Pancreas (tissue), 10 donors: ENCODE data around the gene CPO. TPM values are rescaled to one million over a fixed set of nuclear protein-coding genes. Genes with fewer than 3 reads are reported as not detected.

Experiments used
- ATAC-seq, 4 donors: fragments of 200-7000 bp; cut with Tn5 transposase; one replicate each; pipeline versions ENCODE4 v1.8.0 to v1.9.1; 2020; ENCODE audit warnings: mild to moderate bottlenecking in 4 of 4, moderate library complexity in 4 of 4
- DNase-seq, 6 donors: peaks; one replicate each; pipeline ENCODE4 v3.0.0-alpha.2; 2020
- FAIRE-seq: peaks from 2 replicates; lab custom pipeline; 2012; peaks lifted over from hg19 to GRCh38; lab: Jason Lieb, UNC
- H3K27ac ChIP-seq, 4 donors: fragments of 200-600 bp; sonication (generic); 1 replicate in 3 of 4; 2 replicates in 1 of 4; pipeline versions ENCODE4 v1.5.0 to v1.8.0; 2020
- H3K27me3 ChIP-seq, 4 donors: fragments of 200-600 bp; one replicate each; pipeline ENCODE4 v1.8.0; 2021
- H3K36me3 ChIP-seq, 3 donors: fragments of 200-600 bp; sonication (generic) in 1 of 3; one replicate each; pipeline versions ENCODE4 v1.5.0 to v1.8.0; 2020 to 2021
- H3K4me1 ChIP-seq, 3 donors: fragments of 200-600 bp; one replicate each; pipeline ENCODE4 v1.8.0; 2021
- H3K4me3 ChIP-seq, 4 donors: fragments of 200-600 bp; sonication (generic) in 2 of 4; one replicate each; pipeline versions ENCODE4 v1.5.0 to v1.8.0; 2020 to 2021
- H3K9me3 ChIP-seq, 4 donors: fragments of 200-600 bp; one replicate each; pipeline ENCODE4 v1.8.0; 2021
- WGBS, 2 donors: extraction: QIAGEN DNeasy Blood & Tissue Kit; methylation state at CpG; one replicate each; pipeline ENCODE4 v1.1.7; 2013; 5-methylcytosine and 5-hydroxymethylcytosine counted together
- intact Hi-C, 3 donors: fragments of 100-400 bp; cut with DNase I; formaldehyde crosslinking; loops; one replicate each; pipeline versions ENCODE4 v1.11.1 to v1.14.2; 2022
- polyA plus RNA-seq, 2 donors: library from polyadenylated mRNA; stranded (reverse); fragments of 200-250 nt; gene quantifications; one replicate each; pipeline ENCODE4 v1.2.3, GENCODE V29; 2013
- total RNA-seq, 6 donors: library from RNA; stranded (reverse); fragmentation: NEBNext Ultra II Directional in 4 of 6; extraction: Animal tissue kit (Norgen Biotek cat#: 25700) in 4 of 6; gene quantifications; one replicate each; pipeline versions ENCODE4 v1.2.1 to v1.2.4, GENCODE V29; 2021 to 2023
- TF ChIP-seq, protein P1 (sequence below), 4 donors: fragments of 200-600 bp; sonication (generic) in 3 of 4; IDR thresholded peaks; one replicate each; pipeline versions ENCODE4 v1.5.0 to v1.8.0; 2021; ENCODE audit warnings: antibody characterized with exemption in 4 of 4
- donor health status: healthy with polysubstance abuse.
- donor health status: DM: no; HTN: no; CAD: no; lungs with moderate emphysema.
- donor health status: DM: no; HTN: no; CAD: no.
- donor health status: control.
- donor health status: control.
- donor health status: Bipolar disorder and iron deficiency.
- donor health status: DM: yes; HTN: yes; CAD: no.
- donor health status: DM: no; HTN: no; CAD: no.
- donor health status: DM: no; HTN: no; CAD: no.
- donor health status: DM: yes; HTN: yes; CAD: no.

The CPO gene
- total and polyA plus RNA-seq, 8 donors, result 0.12 to 1.3 (median 0.16) TPM; not detected in 1

DNA sequence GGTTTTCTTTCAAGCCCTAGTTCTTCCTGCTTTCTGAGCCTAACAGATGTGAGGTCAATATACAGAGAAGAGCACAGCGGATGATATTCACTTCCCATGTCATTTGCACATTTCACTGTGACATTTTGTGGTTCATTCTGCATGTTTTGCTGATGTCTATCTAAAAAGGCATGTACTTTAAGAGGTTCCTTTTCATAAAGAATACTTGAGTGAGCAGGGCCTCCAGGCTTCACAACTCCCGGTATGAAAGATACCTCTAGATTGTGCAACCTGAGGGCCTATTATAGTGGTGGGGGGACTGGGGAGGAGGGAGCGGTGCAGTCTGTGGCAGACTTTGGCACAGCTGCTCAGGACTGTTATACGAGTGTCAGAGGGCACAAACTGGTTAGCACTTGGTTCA, 54.6 kb downstream of the CPO start:
- Histone ChIP-seq H3K4me1 (no peaks in the 10 kb centered on the region), H3K27me3 (no peaks in the 10 kb centered on the region), H3K4me3 (no peak overlapping the region), H3K9me3 (no peaks in the 10 kb centered on the region), H3K36me3 (no peaks in the 10 kb centered on the region), H3K27ac (no peak overlapping the region)
- FAIRE-seq (no peak), DNase-seq (no peak), ATAC-seq (no peak)
- 51 to 60% methylated on average over 4 of the region's 4 CpGs for WGBS, 2 donors
- TF ChIP-seq, protein P1, sequence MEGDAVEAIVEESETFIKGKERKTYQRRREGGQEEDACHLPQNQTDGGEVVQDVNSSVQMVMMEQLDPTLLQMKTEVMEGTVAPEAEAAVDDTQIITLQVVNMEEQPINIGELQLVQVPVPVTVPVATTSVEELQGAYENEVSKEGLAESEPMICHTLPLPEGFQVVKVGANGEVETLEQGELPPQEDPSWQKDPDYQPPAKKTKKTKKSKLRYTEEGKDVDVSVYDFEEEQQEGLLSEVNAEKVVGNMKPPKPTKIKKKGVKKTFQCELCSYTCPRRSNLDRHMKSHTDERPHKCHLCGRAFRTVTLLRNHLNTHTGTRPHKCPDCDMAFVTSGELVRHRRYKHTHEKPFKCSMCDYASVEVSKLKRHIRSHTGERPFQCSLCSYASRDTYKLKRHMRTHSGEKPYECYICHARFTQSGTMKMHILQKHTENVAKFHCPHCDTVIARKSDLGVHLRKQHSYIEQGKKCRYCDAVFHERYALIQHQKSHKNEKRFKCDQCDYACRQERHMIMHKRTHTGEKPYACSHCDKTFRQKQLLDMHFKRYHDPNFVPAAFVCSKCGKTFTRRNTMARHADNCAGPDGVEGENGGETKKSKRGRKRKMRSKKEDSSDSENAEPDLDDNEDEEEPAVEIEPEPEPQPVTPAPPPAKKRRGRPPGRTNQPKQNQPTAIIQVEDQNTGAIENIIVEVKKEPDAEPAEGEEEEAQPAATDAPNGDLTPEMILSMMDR (IDR thresholded peaks at IDR 0.05), result no peak
- intact Hi-C loops, result no loop called here

DNA sequence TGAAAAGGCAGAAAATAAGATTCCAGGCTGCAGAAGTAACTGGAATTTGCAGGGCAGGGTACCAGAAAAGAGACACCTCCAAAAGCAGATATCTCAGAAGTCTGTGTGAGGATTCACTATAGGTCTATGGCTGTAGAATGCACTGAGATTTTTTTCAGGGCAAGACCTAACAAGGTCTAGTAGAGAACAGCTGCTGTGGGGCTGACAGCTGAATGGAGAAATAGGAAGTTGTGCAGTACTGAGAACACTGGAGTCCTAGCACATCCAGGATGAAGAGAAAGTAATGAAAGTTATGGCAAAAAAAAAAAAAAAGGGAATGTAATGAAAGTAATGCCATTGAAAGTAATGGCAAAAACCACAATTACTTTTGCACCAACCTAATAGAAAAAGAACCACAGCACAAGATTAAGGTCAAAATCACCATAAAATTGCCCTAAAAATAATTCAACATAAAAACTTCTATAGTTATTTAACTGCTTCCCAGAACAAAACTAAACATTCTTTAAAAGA, 57.3 kb downstream of the CPO start:
- DNase-seq (no peak), ATAC-seq (no peak), FAIRE-seq (no peak)
- no peaks in the 10 kb centered on the region for H3K27me3 ChIP-seq
- TF ChIP-seq, protein P1 (IDR thresholded peaks at IDR 0.05), result no peak
- no peaks in the 10 kb centered on the region for H3K36me3 ChIP-seq
- H3K9me3 ChIP-seq, result no peaks in the 10 kb centered on the region
- no peak overlapping the region for H3K4me3 ChIP-seq
- no peaks in the 10 kb centered on the region for H3K4me1 ChIP-seq
- H3K27ac ChIP-seq, result no peak overlapping the region
- intact Hi-C loops, result no loop called here

DNA sequence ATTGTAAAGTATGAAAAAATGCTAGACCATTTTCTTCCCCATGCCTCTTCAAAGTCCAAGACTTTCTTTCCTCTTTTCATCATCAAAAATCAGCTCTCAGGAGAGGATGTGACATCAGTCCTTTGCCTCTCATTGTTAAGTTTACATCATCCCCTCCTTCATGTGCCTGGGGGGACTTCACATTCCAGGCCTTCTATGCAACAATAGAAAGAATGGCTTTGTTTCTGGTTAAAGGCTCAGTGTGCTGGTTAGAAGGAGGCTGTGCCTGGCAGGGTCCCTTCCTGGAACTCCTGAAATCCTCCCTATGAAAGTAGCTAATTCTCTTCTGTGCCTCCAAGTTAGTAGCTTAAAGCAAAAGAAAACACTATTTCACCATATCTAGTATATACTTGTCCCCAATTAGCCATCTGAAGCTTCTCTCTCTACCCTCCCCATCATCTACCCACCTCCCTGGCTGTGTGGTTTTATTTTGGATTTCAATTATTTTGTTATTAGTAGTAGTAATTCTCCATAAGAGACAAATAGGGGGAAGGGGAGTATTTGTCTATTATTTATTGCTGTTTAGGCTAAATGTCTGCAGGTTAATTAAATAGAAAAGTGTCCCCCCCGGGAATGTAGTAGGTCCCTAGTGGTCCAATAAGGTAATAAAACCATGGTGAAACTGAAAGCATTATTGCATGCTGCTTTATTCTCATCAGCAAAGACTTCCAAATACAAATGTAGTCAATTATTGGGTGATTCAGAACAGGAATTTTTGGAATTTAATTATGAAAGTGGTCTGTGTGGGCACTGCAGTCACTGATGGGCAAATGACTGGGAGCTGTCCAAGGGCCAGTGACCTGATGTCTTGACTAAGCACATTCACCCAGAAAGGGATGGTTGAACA, 69.0 kb downstream of the CPO start:
- Histone ChIP-seq H3K27me3 (no peaks in the 10 kb centered on the region), H3K4me1 (no peaks in the 10 kb centered on the region), H3K9me3 (no peaks in the 10 kb centered on the region), H3K27ac (no peak overlapping the region), H3K36me3 (no peaks in the 10 kb centered on the region), H3K4me3 (no peak overlapping the region)
- whole genome bisulfite sequencing, 2 donors, result 29 to 45% methylated on average over 1 of the region's 1 CpG
- intact Hi-C loops, result no loop called here
- DNase-seq (no peak), ATAC-seq (no peak), FAIRE-seq (no peak)
- TF ChIP-seq, protein P1 (IDR thresholded peaks at IDR 0.05), result no peak

GRCh38 chr2:207012461-207012860, 73.1 kb downstream of the CPO start:
- Histone ChIP-seq H3K27me3 (no peaks in the 10 kb centered on the region), H3K4me3 (no peak overlapping the region), H3K9me3 (no peaks in the 10 kb centered on the region), H3K27ac (no peak overlapping the region), H3K4me1 (no peaks in the 10 kb centered on the region), H3K36me3 (no peaks in the 10 kb centered on the region)
- no peak for ATAC-seq
- DNase-seq, result no peak
- no peak for FAIRE-seq
- intact Hi-C loops, result no loop called here
- 36 to 50% methylated on average over 1 of the region's 1 CpG for WGBS, 2 donors
- TF ChIP-seq, protein P1 (IDR thresholded peaks at IDR 0.05), result no peak

GRCh38 chr2:207014424-207014823, 75.1 kb downstream of the CPO start:
- WGBS, 2 donors, result 48 to 65% methylated on average over 2 of the region's 2 CpGs
- no peak for ATAC-seq
- H3K4me1 ChIP-seq, result no peaks in the 10 kb centered on the region
- no peaks in the 10 kb centered on the region for H3K9me3 ChIP-seq
- TF ChIP-seq, protein P1 (IDR thresholded peaks at IDR 0.05), result no peak
- DNase-seq, result no peak
- no peak overlapping the region for H3K4me3 ChIP-seq
- FAIRE-seq, result no peak
- H3K27ac ChIP-seq, result no peak overlapping the region
- intact Hi-C loops, result no loop called here
- no peaks in the 10 kb centered on the region for H3K27me3 ChIP-seq
- H3K36me3 ChIP-seq, result no peaks in the 10 kb centered on the region
